ENCODE measurements around the gene SERPINA12.

GRCh38 chr14:94522115-94522724 is 13.0 kb upstream of the SERPINA12 start:
- TF ChIP-seq YY1 (IDR thresholded peaks at IDR 0.05; ENCODE audit: low read depth, low read length) (no peak), TAF1 (IDR thresholded peaks at IDR 0.05; ENCODE audit: borderline replicate concordance, low read depth, low read length) (no peak), STAT1 (conservative IDR thresholded peaks at IDR 0.05) (no peak), NR2C1 (IDR thresholded peaks at IDR 0.05) (no peak)

Data from GM12878 (cell line).